HEK293 (cell line): ENCODE results near the gene MYH13.

ENCODE experiments used
- BCL11A ChIP-seq: fragments of 450-650 bp; formaldehyde crosslinking; IDR thresholded peaks from 2 replicates; pipeline ENCODE4 v1.5.1; 2016; ENCODE audit warnings: low read depth, missing biosample characterization, missing genetic modification characterization
- CTCF ChIP-seq: fragments of 450-650 bp; formaldehyde crosslinking; IDR thresholded peaks from 2 replicates; pipeline ENCODE4 v1.5.1; 2016; ENCODE audit warnings: missing biosample characterization, missing genetic modification characterization
- PRDM10 ChIP-seq: fragments of 450-650 bp; formaldehyde crosslinking; IDR thresholded peaks from 2 replicates; pipeline ENCODE4 v1.5.1; 2016; ENCODE audit warnings: missing biosample characterization, missing genetic modification characterization
- TSHZ1 ChIP-seq: fragments of 450-650 bp; formaldehyde crosslinking; IDR thresholded peaks from 2 replicates; pipeline ENCODE4 v1.5.1; 2016; ENCODE audit warnings: missing biosample characterization, missing genetic modification characterization, borderline replicate concordance
- ZNF121 ChIP-seq: fragments of 450-650 bp; formaldehyde crosslinking; IDR thresholded peaks from 2 replicates; pipeline ENCODE4 v1.5.1; 2016; ENCODE audit warnings: missing biosample characterization, missing genetic modification characterization
- ZNF16 ChIP-seq: fragments of 450-650 bp; formaldehyde crosslinking; IDR thresholded peaks from 2 replicates; pipeline ENCODE4 v1.5.1; 2016; ENCODE audit warnings: low read depth, missing biosample characterization, missing genetic modification characterization
- ZNF184 ChIP-seq: fragments of 450-650 bp; IDR thresholded peaks from 2 replicates; pipeline ENCODE4 v1.5.1; 2018; ENCODE audit warnings: missing biosample characterization, mild to moderate bottlenecking, missing genetic modification characterization
- ZNF274 ChIP-seq, 2 experiments: fragments of 200-500 bp in 1 of 2; fragments of 450-650 bp in 1 of 2; sonication (Bioruptor generic) in 1 of 2; formaldehyde crosslinking in 1 of 2; IDR thresholded peaks; 2 replicates each; pipeline versions ENCODE4 v1.5.1 to v1.6.1; 2014 to 2016; ENCODE audit warnings: borderline replicate concordance in 1 of 2, inconsistent platforms in 1 of 2, low read length in 1 of 2, missing biosample characterization in 1 of 2, missing genetic modification characterization in 1 of 2
- ZNF398 ChIP-seq: fragments of 450-650 bp; formaldehyde crosslinking; IDR thresholded peaks from 2 replicates; pipeline ENCODE4 v1.5.1; 2017; ENCODE audit warnings: missing biosample characterization, missing genetic modification characterization
- ZNF629 ChIP-seq: fragments of 450-650 bp; formaldehyde crosslinking; IDR thresholded peaks from 2 replicates; pipeline ENCODE4 v1.5.1; 2017; ENCODE audit warnings: missing biosample characterization, missing genetic modification characterization
- ZNF76 ChIP-seq: fragments of 450-650 bp; formaldehyde crosslinking; IDR thresholded peaks from 2 replicates; pipeline ENCODE4; 2016; ENCODE audit warnings: low read depth, missing biosample characterization, missing genetic modification characterization, borderline replicate concordance

- TF ChIP-seq ZNF121 (tag by site-specific recombination) (no peak), CTCF (tag by site-specific recombination) (no peak), PRDM10 (tag by site-specific recombination) (no peak), ZNF274 (IDR thresholded peaks at IDR 0.05; ENCODE audit: low read length) (no peak), ZNF274 (tag by site-specific recombination; IDR thresholded peaks at IDR 0.05; ENCODE audit: borderline replicate concordance) (no peak), TSHZ1 (tag by site-specific recombination) (no peak), ZNF76 (tag by site-specific recombination) (no peak), ZNF629 (tag by site-specific recombination) (no peak), BCL11A (tag by site-specific recombination) (no peak), ZNF184 (tag by site-specific recombination) (no peak), ZNF398 (tag by site-specific recombination) (no peak), ZNF16 (no peak)
Observed at GRCh38 chr17:10337976-10338375, 34.8 kb downstream of the MYH13 start.
